Coronary artery (tissue), 2 donors: Measurements from ENCODE around the gene TGFB1.

Experiments
- DNase-seq: peaks from one replicate; pipeline ENCODE4 v3.0.0-alpha.2; 2017; ENCODE audit warnings: low spot score
- H3K27ac ChIP-seq, 2 donors: fragments of 200-600 bp; sonication (generic); one replicate each; pipeline ENCODE4 v1.5.1; 2016 to 2019
- H3K4me3 ChIP-seq: fragments of 200-600 bp; sonication (generic); 2 replicates; pipeline ENCODE4 v1.5.1; 2016; ENCODE audit warnings: mild to moderate bottlenecking, moderate library complexity
- CTCF ChIP-seq: fragments of 200-600 bp; sonication (generic); IDR thresholded peaks from one replicate; pipeline ENCODE4 v1.5.1; 2019; ENCODE audit warnings: antibody characterized with exemption

The TGFB1 gene

GRCh38 chr19:41302624-41303351 lies 50.9 kb downstream of the TGFB1 start:
- no peak for TF ChIP-seq CTCF
- no peak for DNase-seq
- Histone ChIP-seq H3K27ac (peak overlapping the region in 1 of 2 donors; percentile 50), H3K4me3 (no peak overlapping the region)

GRCh38 chr19:41300555-41300954 lies 53.2 kb downstream of the TGFB1 start:
- Histone ChIP-seq H3K27ac (peak overlapping the region; percentile 81 to 94), H3K4me3 (no peak overlapping the region)
- DNase-seq, result no peak
- no peak for TF ChIP-seq CTCF

- peak overlapping the region; percentile 81 to 94 for H3K27ac ChIP-seq
- TF ChIP-seq CTCF, result no peak
- no peak for DNase-seq
- no peak overlapping the region for H3K4me3 ChIP-seq
Measured at GRCh38 chr19:41299755-41300089, 54.0 kb downstream of the TGFB1 start.

- peak overlapping the region; percentile 81 to 94 for H3K27ac ChIP-seq
- no peak for DNase-seq
- TF ChIP-seq CTCF, result no peak
- peak overlapping the region; percentile 38 for H3K4me3 ChIP-seq
Measured at GRCh38 chr19:41299046-41299754, 54.5 kb downstream of the TGFB1 start.

- peak; percentile 92 for DNase-seq
Measured at GRCh38 chr19:41298348-41298964, 55.3 kb downstream of the TGFB1 start.

GRCh38 chr19:41297628-41298347 lies 55.9 kb downstream of the TGFB1 start:
- no peak for TF ChIP-seq CTCF
- H3K4me3 ChIP-seq, result peak overlapping the region; percentile 38
- DNase-seq, result no peak
- peak overlapping the region; percentile 81 to 94 for H3K27ac ChIP-seq

More at GRCh38 chr19:41298348-41298964, 55.3 kb downstream of the TGFB1 start:
- Histone ChIP-seq H3K27ac (peak overlapping the region; percentile 81 to 94), H3K4me3 (peak overlapping the region; percentile 38)
- no peak for TF ChIP-seq CTCF
